Endothelial cell (in vitro differentiated cells): Measurements from ENCODE around the gene MAN2B2. TPM values are rescaled to one million over a fixed set of nuclear protein-coding genes. Genes with fewer than 3 reads are reported as not detected.

Experiments
- DNase-seq: peaks from one replicate; pipeline ENCODE4 v3.0.0; 2021; ENCODE audit warnings: low spot score
- H3K27ac Mint-ChIP-seq: one replicate; pipeline ENCODE4 v1.8.0; 2021; ENCODE audit warnings: mixed read lengths, inconsistent platforms; ENCODE audit not compliant: unreplicated experiment
- H3K27me3 Mint-ChIP-seq: one replicate; pipeline ENCODE4 v1.8.0; 2021; ENCODE audit warnings: mild to moderate bottlenecking, moderate library complexity, mixed read lengths, inconsistent platforms; ENCODE audit not compliant: unreplicated experiment
- H3K36me3 Mint-ChIP-seq: one replicate; pipeline ENCODE4 v1.8.0; 2021; ENCODE audit warnings: mild to moderate bottlenecking, low read depth, mixed read lengths, inconsistent platforms; ENCODE audit not compliant: unreplicated experiment
- H3K4me1 Mint-ChIP-seq: one replicate; pipeline ENCODE4 v1.8.0; 2021; ENCODE audit warnings: mild to moderate bottlenecking, mixed read lengths, inconsistent platforms; ENCODE audit not compliant: unreplicated experiment
- H3K4me3 Mint-ChIP-seq: one replicate; pipeline ENCODE4 v1.8.0; 2021; ENCODE audit warnings: mild to moderate bottlenecking, mixed read lengths, inconsistent platforms; ENCODE audit not compliant: unreplicated experiment
- H3K9me3 Mint-ChIP-seq: one replicate; pipeline ENCODE4 v1.8.0; 2021; ENCODE audit warnings: mixed read lengths, inconsistent platforms; ENCODE audit not compliant: unreplicated experiment
- CTCF ChIP-seq: fragments of 200-600 bp; sonication (generic); IDR thresholded peaks from one replicate; pipeline ENCODE4 v1.5.0; 2021; ENCODE audit warnings: antibody characterized with exemption; ENCODE audit not compliant: unreplicated experiment
- total RNA-seq: library from RNA; stranded (reverse); fragmentation: NEBNext Ultra II Directional; extraction: Animal tissue kit (Norgen Biotek cat#: 25700); gene quantifications from one replicate; pipeline ENCODE4 v1.2.1, GENCODE V29; 2021; ENCODE audit not compliant: unreplicated experiment

MAN2B2 gene
- total RNA-seq, 1 donor from 2014 or later, result 12.5 TPM

- no peak overlapping the region for H3K4me3 Mint-ChIP-seq
- no peak for TF ChIP-seq CTCF
- no peaks in the 10 kb centered on the region for H3K9me3 Mint-ChIP-seq
- H3K27ac Mint-ChIP-seq, result no peak overlapping the region
- no peaks in the 10 kb centered on the region for H3K4me1 Mint-ChIP-seq
- H3K36me3 Mint-ChIP-seq, result no peaks in the 10 kb centered on the region
- H3K27me3 Mint-ChIP-seq, result peaks cover 27% of the 10 kb centered on the region
- no peak for DNase-seq
Observed at GRCh38 chr4:6568689-6569332, 6.2 kb upstream of the MAN2B2 start.

- no peak for TF ChIP-seq CTCF
- Mint-ChIP-seq H3K27ac (no peak overlapping the region), H3K36me3 (no peaks in the 10 kb centered on the region), H3K9me3 (no peaks in the 10 kb centered on the region), H3K27me3 (peaks cover 15% of the 10 kb centered on the region), H3K4me3 (no peak overlapping the region), H3K4me1 (no peaks in the 10 kb centered on the region)
- DNase-seq, result no peak
Observed at GRCh38 chr4:6571608-6572007, 3.4 kb upstream of the MAN2B2 start.

- no peak overlapping the region for H3K27ac Mint-ChIP-seq
- peaks cover 4% of the 10 kb centered on the region for H3K27me3 Mint-ChIP-seq
- no peak overlapping the region for H3K4me3 Mint-ChIP-seq
Observed at GRCh38 chr4:6573551-6573950, 1.4 kb upstream of the MAN2B2 start.

GRCh38 chr4:6573986-6574746 is 823 bp upstream of the MAN2B2 start:
- H3K27me3 Mint-ChIP-seq, result peaks cover 4% of the 10 kb centered on the region
- no peaks in the 10 kb centered on the region for H3K4me1 Mint-ChIP-seq
- H3K36me3 Mint-ChIP-seq, result peaks cover under 1% of the 10 kb centered on the region
- no peak for TF ChIP-seq CTCF
- no peak for DNase-seq
- H3K9me3 Mint-ChIP-seq, result no peaks in the 10 kb centered on the region
- H3K27ac Mint-ChIP-seq, result no peak overlapping the region
- H3K4me3 Mint-ChIP-seq, result peak overlapping the region; percentile 85

More at GRCh38 chr4:6573551-6573950, 1.4 kb upstream of the MAN2B2 start:
- Mint-ChIP-seq H3K9me3 (no peaks in the 10 kb centered on the region), H3K4me1 (no peaks in the 10 kb centered on the region), H3K36me3 (no peaks in the 10 kb centered on the region)
- no peak for TF ChIP-seq CTCF
- DNase-seq, result no peak
